GM19099 (cell line): ENCODE data around the gene ZNF217.

Experiments
- POLR2A ChIP-seq: IDR thresholded peaks from 3 replicates; pipeline ENCODE4 v1.6.1; 2011; ENCODE audit warnings: low read depth; ENCODE audit not compliant: insufficient read length; ENCODE audit errors: extremely low read depth

Gene ZNF217

GRCh38 chr20:53599910-53600632 is 6.4 kb upstream of the ZNF217 start:
- TF ChIP-seq POLR2A: no peak

GRCh38 chr20:53599378-53599777 is 5.7 kb upstream of the ZNF217 start:
- TF ChIP-seq POLR2A: no peak

- no peak for TF ChIP-seq POLR2A
Observed at GRCh38 chr20:53599044-53599362, 5.4 kb upstream of the ZNF217 start.

- no peak for TF ChIP-seq POLR2A
Observed at GRCh38 chr20:53598140-53599043, 4.8 kb upstream of the ZNF217 start.

GRCh38 chr20:53597521-53598120 is 4.0 kb upstream of the ZNF217 start:
- no peak for TF ChIP-seq POLR2A

GRCh38 chr20:53597030-53597482 is 3.4 kb upstream of the ZNF217 start:
- no peak for TF ChIP-seq POLR2A

- no peak for TF ChIP-seq POLR2A
Observed at GRCh38 chr20:53595018-53595378, 1.4 kb upstream of the ZNF217 start.

- TF ChIP-seq POLR2A: peak; percentile 24
Observed at GRCh38 chr20:53594068-53595017, 704 bp upstream of the ZNF217 start.

GRCh38 chr20:53592992-53593465 is 610 bp downstream of the ZNF217 start:
- TF ChIP-seq POLR2A: peak; percentile 39

GRCh38 chr20:53592454-53592991 is 1.1 kb downstream of the ZNF217 start:
- peak; percentile 60 for TF ChIP-seq POLR2A

- TF ChIP-seq POLR2A: no peak
Observed at GRCh38 chr20:53586640-53587039, 7.0 kb downstream of the ZNF217 start.

- no peak for TF ChIP-seq POLR2A
Observed at GRCh38 chr20:53582574-53583351, 10.9 kb downstream of the ZNF217 start.

- TF ChIP-seq POLR2A: no peak
Observed at GRCh38 chr20:53582251-53582570, 11.4 kb downstream of the ZNF217 start.
